Measurements from ENCODE around the gene AKAIN1. TPM values are rescaled to one million over a fixed set of nuclear protein-coding genes. Genes with fewer than 3 reads are reported as not detected.

The AKAIN1 gene
- total RNA-seq, 2 donors from 2014 or later, result not detected

GRCh38 chr18:5104246-5104645, 92.8 kb downstream of the AKAIN1 start:
- no peak for DNase-seq
- peaks cover 18% of the 10 kb centered on the region for H3K4me1 Mint-ChIP-seq
- peaks cover 9% of the 10 kb centered on the region for H3K4me1 ChIP-seq (ENCODE audit: control insufficient read depth, insufficient read depth, low read length)
- no peaks in the 10 kb centered on the region for H3K9me3 Mint-ChIP-seq
- no peak overlapping the region for H3K4me3 Mint-ChIP-seq
- H3K4me3 ChIP-seq (ENCODE audit: low read length), result no peak overlapping the region
- H3K9me3 ChIP-seq (ENCODE audit: control insufficient read depth, low read length), result no peaks in the 10 kb centered on the region
- peak overlapping the region; percentile 69 for H3K27ac Mint-ChIP-seq
- H3K36me3 ChIP-seq (ENCODE audit: control insufficient read depth, insufficient read depth, low read length), result no peaks in the 10 kb centered on the region
- 72 to 92% methylated on average over 2 to 3 of the region's 3 CpGs for WGBS, 2 experiments (ENCODE audit: insufficient coverage in 1 of 2, insufficient read length in 1 of 2)
- no peak overlapping the region for H3K9ac ChIP-seq (ENCODE audit: extremely low read depth, low read length, poor library complexity, severe bottlenecking)
- TF ChIP-seq, protein P1, sequence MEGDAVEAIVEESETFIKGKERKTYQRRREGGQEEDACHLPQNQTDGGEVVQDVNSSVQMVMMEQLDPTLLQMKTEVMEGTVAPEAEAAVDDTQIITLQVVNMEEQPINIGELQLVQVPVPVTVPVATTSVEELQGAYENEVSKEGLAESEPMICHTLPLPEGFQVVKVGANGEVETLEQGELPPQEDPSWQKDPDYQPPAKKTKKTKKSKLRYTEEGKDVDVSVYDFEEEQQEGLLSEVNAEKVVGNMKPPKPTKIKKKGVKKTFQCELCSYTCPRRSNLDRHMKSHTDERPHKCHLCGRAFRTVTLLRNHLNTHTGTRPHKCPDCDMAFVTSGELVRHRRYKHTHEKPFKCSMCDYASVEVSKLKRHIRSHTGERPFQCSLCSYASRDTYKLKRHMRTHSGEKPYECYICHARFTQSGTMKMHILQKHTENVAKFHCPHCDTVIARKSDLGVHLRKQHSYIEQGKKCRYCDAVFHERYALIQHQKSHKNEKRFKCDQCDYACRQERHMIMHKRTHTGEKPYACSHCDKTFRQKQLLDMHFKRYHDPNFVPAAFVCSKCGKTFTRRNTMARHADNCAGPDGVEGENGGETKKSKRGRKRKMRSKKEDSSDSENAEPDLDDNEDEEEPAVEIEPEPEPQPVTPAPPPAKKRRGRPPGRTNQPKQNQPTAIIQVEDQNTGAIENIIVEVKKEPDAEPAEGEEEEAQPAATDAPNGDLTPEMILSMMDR (conservative IDR thresholded peaks at IDR 0.05), result no peak
- H3K27me3 Mint-ChIP-seq (ENCODE audit: insufficient read depth), result peaks cover 1% of the 10 kb centered on the region
- H3K36me3 Mint-ChIP-seq (ENCODE audit: low read depth), result no peaks in the 10 kb centered on the region
- no peak overlapping the region for H3K27ac ChIP-seq (ENCODE audit: low read depth, low read length)
- H3K27me3 ChIP-seq (ENCODE audit: control insufficient read depth, insufficient read depth, low read length, poor library complexity, severe bottlenecking), result no peaks in the 10 kb centered on the region

DNA sequence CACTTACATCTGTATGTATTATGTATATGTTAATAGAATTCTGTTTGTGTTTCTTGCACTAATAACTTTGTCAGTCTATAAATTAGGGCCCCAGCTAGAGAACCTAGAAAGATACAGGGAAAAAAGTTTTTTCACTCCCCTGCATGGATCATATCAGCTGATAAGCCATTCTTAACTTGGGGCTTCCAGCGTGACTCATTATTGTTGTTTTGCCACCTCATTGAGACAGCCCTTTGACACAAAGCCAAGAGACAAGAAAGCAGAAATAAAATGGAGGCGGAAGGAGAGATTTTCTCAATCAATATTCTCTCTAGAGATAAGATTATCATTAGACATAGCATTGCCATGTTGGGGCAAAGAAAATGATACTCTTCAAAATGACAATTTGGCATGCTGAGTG, 93.4 kb downstream of the AKAIN1 start:
- no peak overlapping the region for H3K27ac ChIP-seq (ENCODE audit: low read depth, low read length)
- no peaks in the 10 kb centered on the region for H3K9me3 Mint-ChIP-seq
- TF ChIP-seq, protein P1 (conservative IDR thresholded peaks at IDR 0.05), result no peak
- H3K36me3 Mint-ChIP-seq (ENCODE audit: low read depth), result no peaks in the 10 kb centered on the region
- no peak for DNase-seq
- no peaks in the 10 kb centered on the region for H3K27me3 ChIP-seq (ENCODE audit: control insufficient read depth, insufficient read depth, low read length, poor library complexity, severe bottlenecking)
- H3K4me3 ChIP-seq (ENCODE audit: low read length), result no peak overlapping the region
- H3K36me3 ChIP-seq (ENCODE audit: control insufficient read depth, insufficient read depth, low read length), result no peaks in the 10 kb centered on the region
- no peak overlapping the region for H3K27ac Mint-ChIP-seq
- H3K4me3 Mint-ChIP-seq, result no peak overlapping the region
- peaks cover 18% of the 10 kb centered on the region for H3K4me1 Mint-ChIP-seq
- no peak overlapping the region for H3K9ac ChIP-seq (ENCODE audit: extremely low read depth, low read length, poor library complexity, severe bottlenecking)
- peaks cover 9% of the 10 kb centered on the region for H3K4me1 ChIP-seq (ENCODE audit: control insufficient read depth, insufficient read depth, low read length)
- H3K9me3 ChIP-seq (ENCODE audit: control insufficient read depth, low read length), result no peaks in the 10 kb centered on the region
- peaks cover 1% of the 10 kb centered on the region for H3K27me3 Mint-ChIP-seq (ENCODE audit: insufficient read depth)
- WGBS, 2 experiments (ENCODE audit: insufficient coverage in 1 of 2, insufficient read length in 1 of 2), result 69% methylated on average over 2 of the region's 2 CpGs; no CpG with 5 or more reads in 1 of the 2 experiments

DNA sequence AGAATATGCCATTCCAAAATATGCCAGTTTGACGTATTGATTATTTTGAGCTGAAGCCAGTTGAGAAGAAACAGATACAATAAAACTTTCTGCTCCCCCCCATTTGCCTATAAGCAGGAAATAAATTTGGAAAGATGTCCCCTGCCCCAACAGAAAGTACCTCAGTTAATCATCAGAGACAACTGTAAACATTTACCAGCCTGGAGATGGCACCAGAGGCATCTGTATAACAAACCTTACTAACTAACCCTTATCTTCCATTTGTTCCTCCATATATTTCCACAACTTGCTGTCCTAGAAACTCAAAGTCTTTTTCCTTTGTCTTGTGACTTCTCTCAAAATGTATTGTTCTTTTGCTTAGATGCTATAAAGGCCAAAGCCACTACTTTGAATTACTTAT, 93.8 kb downstream of the AKAIN1 start:
- no peak overlapping the region for H3K27ac Mint-ChIP-seq
- TF ChIP-seq, protein P1 (conservative IDR thresholded peaks at IDR 0.05), result peak; percentile 30
- H3K4me3 Mint-ChIP-seq, result no peak overlapping the region
- Histone ChIP-seq H3K36me3 (ENCODE audit: control insufficient read depth, insufficient read depth, low read length) (no peaks in the 10 kb centered on the region), H3K27ac (ENCODE audit: low read depth, low read length) (no peak overlapping the region), H3K27me3 (ENCODE audit: control insufficient read depth, insufficient read depth, low read length, poor library complexity, severe bottlenecking) (no peaks in the 10 kb centered on the region), H3K9me3 (ENCODE audit: control insufficient read depth, low read length) (no peaks in the 10 kb centered on the region), H3K4me3 (ENCODE audit: low read length) (no peak overlapping the region), H3K4me1 (ENCODE audit: control insufficient read depth, insufficient read depth, low read length) (peaks cover 9% of the 10 kb centered on the region), H3K9ac (ENCODE audit: extremely low read depth, low read length, poor library complexity, severe bottlenecking) (no peak overlapping the region)
- peaks cover 1% of the 10 kb centered on the region for H3K27me3 Mint-ChIP-seq (ENCODE audit: insufficient read depth)
- no peaks in the 10 kb centered on the region for H3K36me3 Mint-ChIP-seq (ENCODE audit: low read depth)
- H3K9me3 Mint-ChIP-seq, result no peaks in the 10 kb centered on the region
- no peak for DNase-seq
- peaks cover 18% of the 10 kb centered on the region for H3K4me1 Mint-ChIP-seq
- WGBS, 2 experiments (ENCODE audit: insufficient coverage in 1 of 2, insufficient read length in 1 of 2), result 90 to 100% methylated on average over 1 of the region's 1 CpG
